CD14-positive monocyte (primary cell): ENCODE results near the gene SLC7A4. TPM values are rescaled to one million over a fixed set of nuclear protein-coding genes. Genes with fewer than 3 reads are reported as not detected.

Experiments used
- DNase-seq, 3 donors: peaks; one replicate each; pipeline ENCODE4 v3.0.0-alpha.2; 2011 to 2022
- H2AFZ ChIP-seq: 2 replicates; pipeline ENCODE4 v1.6.0; 2012; ENCODE audit warnings: mild to moderate bottlenecking, low read depth, low read length, inconsistent platforms; ENCODE audit not compliant: insufficient read depth, poor library complexity, severe bottlenecking
- H3K27ac ChIP-seq, 2 donors: 1 replicate in 1 of 2; 2 replicates in 1 of 2; pipeline ENCODE4 v1.5.1; 2012 to 2013; ENCODE audit warnings: low read length in 2 of 2, control low read depth in 1 of 2, inconsistent platforms in 1 of 2, low read depth in 1 of 2, mild to moderate bottlenecking in 1 of 2
- H3K27me3 ChIP-seq, 2 donors: one replicate each; pipeline versions ENCODE4 v1.6.0 to v1.6.1; 2011 to 2013; ENCODE audit warnings: low read length in 2 of 2; ENCODE audit not compliant: control insufficient read depth in 2 of 2, insufficient read depth in 2 of 2
- H3K36me3 ChIP-seq, 2 donors: replicated peaks in 1 of 2; 1 replicate in 1 of 2; 2 replicates in 1 of 2; pipeline versions ENCODE4 v1.5.1 to v1.6.1; 2012 to 2013; ENCODE audit warnings: low read length in 2 of 2, control low read depth in 1 of 2, inconsistent platforms in 1 of 2, mild to moderate bottlenecking in 1 of 2; ENCODE audit not compliant: insufficient read depth in 2 of 2, control insufficient read depth in 1 of 2
- H3K4me1 ChIP-seq, 2 donors: 1 replicate in 1 of 2; 2 replicates in 1 of 2; pipeline versions ENCODE4 v1.5.1 to v1.6.1; 2012 to 2013; ENCODE audit warnings: low read length in 2 of 2, control low read depth in 1 of 2, inconsistent platforms in 1 of 2, mild to moderate bottlenecking in 1 of 2, moderate library complexity in 1 of 2; ENCODE audit not compliant: insufficient read depth in 2 of 2, control insufficient read depth in 1 of 2
- H3K4me2 ChIP-seq: replicated peaks from 2 replicates; pipeline ENCODE3; 2012; ENCODE audit warnings: low read length, moderate library complexity, mild to moderate bottlenecking; ENCODE audit not compliant: poor library complexity, severe bottlenecking; ENCODE audit errors: extremely low read depth
- H3K4me3 ChIP-seq, 3 experiments: fragments of 200-600 bp in 1 of 3; sonication (generic) in 1 of 3; replicated peaks in 1 of 3; 1 replicate in 2 of 3; 2 replicates in 1 of 3; pipeline ENCODE4 v1.5.1; 2011 to 2013; ENCODE audit warnings: low read length in 3 of 3, mild to moderate bottlenecking in 3 of 3, control low read depth in 2 of 3, low read depth in 2 of 3, inconsistent platforms in 1 of 3, moderate library complexity in 1 of 3
- H3K79me2 ChIP-seq: 2 replicates; pipeline ENCODE4 v1.6.0; 2012; ENCODE audit warnings: mild to moderate bottlenecking, control low read depth, inconsistent platforms, low read length, moderate library complexity; ENCODE audit not compliant: insufficient read depth
- H3K9ac ChIP-seq: 2 replicates; pipeline ENCODE4 v1.6.0; 2017; ENCODE audit warnings: low read length, mild to moderate bottlenecking; ENCODE audit not compliant: insufficient read depth, poor library complexity, severe bottlenecking
- H3K9me3 ChIP-seq, 2 donors: replicated peaks in 1 of 2; 1 replicate in 1 of 2; 2 replicates in 1 of 2; pipeline versions ENCODE4 v1.5.1 to v1.6.1; 2012 to 2013; ENCODE audit warnings: low read length in 2 of 2, control low read depth in 1 of 2; ENCODE audit not compliant: control insufficient read depth in 1 of 2, insufficient read depth in 1 of 2
- H4K20me1 ChIP-seq: 2 replicates; pipeline ENCODE4 v1.6.0; 2012; ENCODE audit warnings: mild to moderate bottlenecking, low read length, control low read depth, moderate library complexity; ENCODE audit not compliant: insufficient read depth
- H3K27ac Mint-ChIP-seq, 7 donors: one replicate each; pipeline ENCODE4 v1.8.0; 2020; ENCODE audit warnings: mild to moderate bottlenecking in 7 of 7, mixed read lengths in 7 of 7, moderate library complexity in 6 of 7, inconsistent platforms in 2 of 7
- H3K27me3 Mint-ChIP-seq, 3 donors: one replicate each; pipeline ENCODE4 v1.8.0; 2021 to 2022; ENCODE audit warnings: low read depth in 3 of 3, mild to moderate bottlenecking in 3 of 3, mixed read lengths in 3 of 3, moderate library complexity in 3 of 3, inconsistent platforms in 1 of 3
- H3K36me3 Mint-ChIP-seq, 2 donors: one replicate each; pipeline ENCODE4 v1.8.0; 2020; ENCODE audit warnings: mixed read lengths in 2 of 2, inconsistent platforms in 1 of 2, mild to moderate bottlenecking in 1 of 2
- H3K4me1 Mint-ChIP-seq: one replicate; pipeline ENCODE4 v1.8.0; 2020; ENCODE audit warnings: mild to moderate bottlenecking, mixed read lengths
- H3K4me3 Mint-ChIP-seq, 2 donors: one replicate each; pipeline ENCODE4 v1.8.0; 2020; ENCODE audit warnings: mild to moderate bottlenecking in 2 of 2, mixed read lengths in 2 of 2, moderate library complexity in 1 of 2
- H3K9me3 Mint-ChIP-seq, 7 donors: one replicate each; pipeline ENCODE4 v1.8.0; 2020 to 2022; ENCODE audit warnings: mixed read lengths in 7 of 7, mild to moderate bottlenecking in 6 of 7, moderate library complexity in 6 of 7, inconsistent platforms in 2 of 7
- WGBS: methylation state at CpG from one replicate; pipeline ENCODE4 v1.1.5; 2013; ENCODE audit warnings: missing lambda C conversion rate; ENCODE audit not compliant: insufficient coverage; 5-methylcytosine and 5-hydroxymethylcytosine counted together
- intact Hi-C, 2 donors: fragments of 100-400 bp; cut with micrococcal nuclease; formaldehyde crosslinking; loops; one replicate each; pipeline versions ENCODE4 v1.15.0 to v1.15.1; 2023
- polyA plus RNA-seq, 3 donors: library from polyadenylated mRNA; depleted of rRNA in 1 of 3; unstranded in 2 of 3; stranded (reverse) in 1 of 3; fragments of 300-500 nt in 2 of 3; fragments of >200 nt in 1 of 3; fragmentation: Illumina TruSeq in 2 of 3; gene quantifications; 1 replicate in 2 of 3; 2 replicates in 1 of 3; pipeline ENCODE4 v1.2.3, GENCODE V29; 2012 to 2021
- TF ChIP-seq, protein P1 (sequence below): fragments of 200-600 bp; IDR thresholded peaks from one replicate; pipeline ENCODE4 v1.8.0; 2022; ENCODE audit warnings: antibody characterized with exemption, mild to moderate bottlenecking

Gene SLC7A4
- polyA plus RNA-seq, 3 donors = not detected

GRCh38 chr22:20997536-20998257 is 34.7 kb downstream of the SLC7A4 start:
- peaks cover 63 to 75% of the 10 kb centered on the region in 2 donors for H3K36me3 ChIP-seq
- intact Hi-C loops = no loop called here
- H3K27ac Mint-ChIP-seq = peak overlapping the region in 4 of 7 donors; percentile 13 to 50 (median 27)

GRCh38 chr22:20996598-20997535 is 35.5 kb downstream of the SLC7A4 start:
- Mint-ChIP-seq H3K4me3 (no peak overlapping the region), H3K27ac (no peak overlapping the region), H3K27me3 (peaks cover 0 to 6% (median 0%) of the 10 kb centered on the region in 3 donors), H3K9me3 (no peaks in the 10 kb centered on the region), H3K36me3 (peaks cover 38 to 68% of the 10 kb centered on the region in 2 donors), H3K4me1 (peaks cover 15% of the 10 kb centered on the region)
- Histone ChIP-seq H3K4me1 (peaks cover 14 to 16% of the 10 kb centered on the region in 2 donors), H2AFZ (no peak overlapping the region), H3K79me2 (peaks cover 13% of the 10 kb centered on the region), H3K36me3 (peaks cover 72 to 83% of the 10 kb centered on the region in 2 donors), H3K4me3 (no peak overlapping the region), H3K9me3 (no peaks in the 10 kb centered on the region), H4K20me1 (no peaks in the 10 kb centered on the region), H3K27me3 (no peaks in the 10 kb centered on the region), H3K9ac (no peak overlapping the region), H3K27ac (no peak overlapping the region), H3K4me2 (no peak overlapping the region)
- intact Hi-C loops = no loop called here
- no peak for DNase-seq
- whole genome bisulfite sequencing = 95% methylated on average over 27 of the region's 27 CpGs
- TF ChIP-seq, protein P1, sequence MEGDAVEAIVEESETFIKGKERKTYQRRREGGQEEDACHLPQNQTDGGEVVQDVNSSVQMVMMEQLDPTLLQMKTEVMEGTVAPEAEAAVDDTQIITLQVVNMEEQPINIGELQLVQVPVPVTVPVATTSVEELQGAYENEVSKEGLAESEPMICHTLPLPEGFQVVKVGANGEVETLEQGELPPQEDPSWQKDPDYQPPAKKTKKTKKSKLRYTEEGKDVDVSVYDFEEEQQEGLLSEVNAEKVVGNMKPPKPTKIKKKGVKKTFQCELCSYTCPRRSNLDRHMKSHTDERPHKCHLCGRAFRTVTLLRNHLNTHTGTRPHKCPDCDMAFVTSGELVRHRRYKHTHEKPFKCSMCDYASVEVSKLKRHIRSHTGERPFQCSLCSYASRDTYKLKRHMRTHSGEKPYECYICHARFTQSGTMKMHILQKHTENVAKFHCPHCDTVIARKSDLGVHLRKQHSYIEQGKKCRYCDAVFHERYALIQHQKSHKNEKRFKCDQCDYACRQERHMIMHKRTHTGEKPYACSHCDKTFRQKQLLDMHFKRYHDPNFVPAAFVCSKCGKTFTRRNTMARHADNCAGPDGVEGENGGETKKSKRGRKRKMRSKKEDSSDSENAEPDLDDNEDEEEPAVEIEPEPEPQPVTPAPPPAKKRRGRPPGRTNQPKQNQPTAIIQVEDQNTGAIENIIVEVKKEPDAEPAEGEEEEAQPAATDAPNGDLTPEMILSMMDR = no peak

More at GRCh38 chr22:20997536-20998257, 34.7 kb downstream of the SLC7A4 start:
- Histone ChIP-seq H2AFZ (no peak overlapping the region), H3K9me3 (no peaks in the 10 kb centered on the region), H4K20me1 (no peaks in the 10 kb centered on the region), H3K4me2 (no peak overlapping the region), H3K4me1 (peaks cover 15 to 19% of the 10 kb centered on the region in 2 donors), H3K27ac (no peak overlapping the region), H3K79me2 (peaks cover 13% of the 10 kb centered on the region), H3K9ac (no peak overlapping the region), H3K27me3 (no peaks in the 10 kb centered on the region), H3K4me3 (no peak overlapping the region)
- Mint-ChIP-seq H3K27me3 (peaks cover 0 to 6% (median 0%) of the 10 kb centered on the region in 3 donors), H3K4me1 (peaks cover 17% of the 10 kb centered on the region), H3K9me3 (no peaks in the 10 kb centered on the region), H3K4me3 (no peak overlapping the region), H3K36me3 (peaks cover 29 to 60% of the 10 kb centered on the region in 2 donors)
- TF ChIP-seq, protein P1 = no peak
- DNase-seq = no peak
- 89% methylated on average over 7 of the region's 13 CpGs for WGBS
